AG04449 (cell line): ENCODE measurements around the gene NID2.
A peak's percentile ranks its signal among the peaks of the same experiment; 100 is the strongest.

ENCODE experiments used
- CTCF ChIA-PET: fragments of 350-600 bp; formaldehyde crosslinking; extraction: SDS; loops from one replicate; lab custom pipeline; 2021; ENCODE audit warnings: antibody characterized with exemption; lab: Yijun Ruan, JAX
- POLR2A ChIA-PET: fragments of 400-600, 350-600 bp; formaldehyde crosslinking; extraction: SDS; loops from one replicate; lab custom pipeline; 2020; ENCODE audit warnings: antibody characterized with exemption, inconsistent platforms; lab: Yijun Ruan, JAX
- DNase-seq: peaks from one replicate; pipeline ENCODE4 v3.0.0-alpha.2; 2010; ENCODE audit warnings: low read depth, low spot score
- H3K4me3 ChIP-seq: 2 replicates; pipeline ENCODE4 v1.5.1; 2011; ENCODE audit warnings: low read depth, mild to moderate bottlenecking, control low read depth, low read length
- CTCF ChIP-seq: IDR thresholded peaks from one replicate; pipeline ENCODE4 v1.5.1; 2011; ENCODE audit warnings: mild to moderate bottlenecking, moderate library complexity, low read length, control low read depth, inconsistent platforms; ENCODE audit not compliant: insufficient read depth; ENCODE audit errors: missing control alignments

Gene NID2

DNA sequence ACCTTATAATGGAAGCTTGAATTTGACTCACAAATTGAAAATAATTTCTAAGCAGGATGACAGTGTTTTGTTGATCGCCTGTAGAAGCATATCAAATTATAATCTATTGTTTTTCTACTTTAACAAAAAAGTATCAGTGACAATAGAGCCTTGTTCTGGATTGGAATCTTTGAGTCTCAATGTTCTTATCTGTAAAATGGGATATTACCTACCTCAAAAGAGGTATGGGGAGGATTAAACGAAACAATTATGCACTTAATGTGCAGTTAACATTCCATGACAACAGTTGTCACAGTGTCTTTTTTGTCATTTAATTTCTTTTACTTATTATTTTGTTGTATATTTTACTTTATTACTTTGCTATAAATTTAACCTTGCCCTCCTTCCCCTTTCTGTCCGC lies 78.4 kb downstream of the NID2 start:
- POLR2A ChIA-PET = interaction anchor here (0.6 to 1.0 kb wide), 2 partner anchors 42 to 79 kb away, joined by 3 to 4 read pairs; partner anchors contain the start of gene NID2
- no peak for TF ChIP-seq CTCF
- CTCF ChIA-PET = interaction anchor here (1.2 to 9.7 kb wide), 3 partner anchors 12 to 143 kb away, joined by 3 to 182 read pairs (median 97); no protein-coding TSS in a partner anchor
- no peak for DNase-seq
- H3K4me3 ChIP-seq = peak overlapping the region; percentile 86

- ChIA-PET POLR2A (interaction anchor here (0.6 to 1.0 kb wide), 2 partner anchors 43 to 80 kb away, joined by 3 to 4 read pairs; partner anchors contain the start of gene NID2), CTCF (interaction anchor here (6.8 to 9.7 kb wide), 2 partner anchors 11 to 144 kb away, joined by 97 to 182 read pairs; no protein-coding TSS in a partner anchor)
- H3K4me3 ChIP-seq = peak within 1 kb of the TSS; percentile 86
- DNase-seq = peak; percentile 45
- no peak for TF ChIP-seq CTCF
These were observed 79.3 kb downstream of the NID2 start, which contains the start of gene RTRAF for GRCh38 chr14:51989293-51990234. TSS of gene RTRAF (plus strand) at chr14:51989546. CDS start at chr14:51989640, 94 bp downstream.

DNA sequence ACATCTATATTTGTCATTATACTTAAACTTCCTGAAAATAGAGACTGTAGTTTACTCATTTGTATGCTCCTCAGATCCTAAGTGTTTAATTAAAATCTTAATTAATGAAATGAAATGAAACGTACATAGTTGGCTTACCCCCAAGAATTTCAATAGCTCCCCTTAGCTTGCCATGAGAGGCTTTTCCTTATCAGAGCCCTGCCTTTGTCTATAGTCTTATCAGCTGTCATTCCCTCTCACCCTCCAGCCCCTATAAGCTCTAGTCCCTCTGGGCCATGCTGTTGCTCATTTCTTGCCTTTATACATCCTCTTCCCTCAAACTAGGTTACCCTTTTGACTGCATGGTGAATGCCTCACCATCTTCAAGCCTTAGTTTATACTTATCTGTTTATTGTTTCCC lies 80.6 kb downstream of the NID2 start:
- no peak for DNase-seq
- H3K4me3 ChIP-seq = no peak overlapping the region
- no peak for TF ChIP-seq CTCF
- ChIA-PET POLR2A (no interaction called here), CTCF (interaction anchor here (0.7 to 9.7 kb wide), 3 partner anchors 8 to 144 kb away, joined by 3 to 97 read pairs (median 4); no protein-coding TSS in a partner anchor)

DNA sequence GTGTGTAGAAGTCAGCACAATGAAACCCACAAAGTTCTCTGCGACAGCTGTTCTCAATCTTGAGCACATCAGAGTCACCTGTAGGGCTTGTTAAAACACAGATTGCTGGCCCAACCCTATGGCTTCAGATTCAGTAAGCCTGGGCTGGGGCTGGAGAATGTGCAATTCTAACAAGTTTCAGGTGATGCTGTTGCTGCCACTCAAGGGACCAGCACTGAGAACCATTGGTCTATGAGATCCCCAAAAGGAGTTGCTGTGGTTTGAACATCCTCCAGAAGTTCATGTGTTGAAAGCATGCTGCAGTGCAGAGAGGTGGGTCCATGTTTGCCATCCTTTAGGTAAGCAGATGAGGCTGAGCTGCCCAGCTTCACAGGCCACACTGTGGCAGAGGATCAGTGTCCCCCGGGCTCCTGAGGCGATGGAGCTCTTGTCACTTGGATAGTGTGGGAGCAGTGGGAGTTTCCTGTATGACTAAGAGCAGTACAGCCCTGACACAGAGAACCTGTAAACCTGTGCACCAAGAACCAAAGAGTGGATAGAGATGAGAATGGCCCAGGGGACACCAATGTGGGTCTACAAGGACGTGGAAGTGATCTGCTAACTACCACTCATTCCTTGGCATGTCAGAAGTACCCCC lies 87.5 kb downstream of the NID2 start:
- no peak overlapping the region for H3K4me3 ChIP-seq
- CTCF ChIA-PET = interaction anchor here (0.7 to 7.1 kb wide), 11 partner anchors 11 to 699 kb away, joined by 3 to 143 read pairs (median 35); partner anchors contain the start of gene RTRAF
- no peak for DNase-seq
- TF ChIP-seq CTCF = no peak
- POLR2A ChIA-PET = no interaction called here

DNA sequence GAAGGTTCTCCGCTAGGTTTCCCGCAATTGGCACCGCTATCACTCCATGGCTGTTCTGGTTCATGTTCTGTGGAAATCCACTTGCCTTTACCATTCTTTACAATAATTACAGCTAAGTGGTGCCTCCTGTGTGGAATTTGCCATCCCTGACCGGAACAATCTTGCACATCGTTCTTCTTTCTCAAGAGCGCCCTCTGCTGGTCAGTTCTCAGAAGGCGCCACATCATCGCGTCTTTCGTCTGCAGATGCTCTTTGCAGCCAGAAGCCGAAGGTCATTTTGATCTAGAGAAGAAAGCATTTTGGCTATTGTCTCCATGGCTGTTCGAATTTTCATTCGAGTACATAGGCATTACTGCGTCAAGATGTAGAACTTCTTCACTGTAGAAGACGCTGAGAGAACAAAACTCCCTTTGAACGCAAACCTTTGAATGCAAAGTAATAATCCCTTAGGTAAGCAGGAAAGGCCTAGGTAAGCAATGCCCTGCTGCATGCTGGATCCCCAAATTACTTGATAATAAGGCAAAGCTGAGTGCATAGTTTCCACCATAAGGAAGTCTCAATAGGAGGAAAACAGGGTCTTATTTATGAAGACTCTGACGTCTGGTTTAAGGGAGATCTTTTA lies 89.7 kb downstream of the NID2 start:
- ChIA-PET POLR2A (no interaction called here), CTCF (interaction anchor here (0.7 to 7.1 kb wide), 41 partner anchors 13 to 696 kb away, joined by 3 to 143 read pairs (median 5); partner anchors contain the start of genes GNG2 and RTRAF)
- DNase-seq = no peak
- no peak overlapping the region for H3K4me3 ChIP-seq
- TF ChIP-seq CTCF = peak; percentile 82
